CD4-positive, alpha-beta T cell treated with Interleukin-21 for 1 hour (primary cell): ENCODE results near the gene UGT1A4.

ENCODE experiments used
- DNase-seq: peaks from one replicate; pipeline ENCODE4 v3.0.0-alpha.2; 2020

UGT1A4 gene

GRCh38 chr2:233718552-233718951 is at the start of gene UGT1A4:
TSS of gene UGT1A4 (plus strand) at chr2:233718736. CDS start at chr2:233718821, 85 bp downstream.
- DNase-seq: no peak

GRCh38 chr2:233671290-233672161 is 47.0 kb upstream of the UGT1A4 start, which contains the start of gene UGT1A9:
TSS of gene UGT1A9 (plus strand) at chr2:233671898. CDS start at chr2:233671935, 37 bp downstream.
- no peak for DNase-seq

GRCh38 chr2:233672886-233673285 is 45.6 kb upstream of the UGT1A4 start:
- no peak for DNase-seq

GRCh38 chr2:233673896-233674295 is 44.6 kb upstream of the UGT1A4 start:
- no peak for DNase-seq

- no peak for DNase-seq
Measured at GRCh38 chr2:233674314-233674713, 44.2 kb upstream of the UGT1A4 start.

GRCh38 chr2:233674995-233675394 is 43.5 kb upstream of the UGT1A4 start:
- DNase-seq: no peak

- DNase-seq: no peak
Measured at GRCh38 chr2:233676046-233676445, 42.5 kb upstream of the UGT1A4 start.

GRCh38 chr2:233679196-233679595 is 39.3 kb upstream of the UGT1A4 start:
- DNase-seq: no peak

- no peak for DNase-seq
Measured at GRCh38 chr2:233680361-233681045, 38.0 kb upstream of the UGT1A4 start.

- no peak for DNase-seq
Measured at GRCh38 chr2:233681521-233682099, 36.9 kb upstream of the UGT1A4 start, which contains the start of gene UGT1A7. TSS of gene UGT1A7 (plus strand) at chr2:233681901. CDS start at chr2:233681938, 37 bp downstream.

- DNase-seq: no peak
Measured at GRCh38 chr2:233684640-233685039, 33.9 kb upstream of the UGT1A4 start.

- no peak for DNase-seq
Measured at GRCh38 chr2:233686928-233687327, 31.6 kb upstream of the UGT1A4 start.

- DNase-seq: no peak
Measured at GRCh38 chr2:233688341-233688740, 30.2 kb upstream of the UGT1A4 start.

- no peak for DNase-seq
Measured at GRCh38 chr2:233689031-233689430, 29.5 kb upstream of the UGT1A4 start.

- no peak for DNase-seq
Measured at GRCh38 chr2:233689501-233689900, 29.0 kb upstream of the UGT1A4 start.

- DNase-seq: no peak
Measured at GRCh38 chr2:233690444-233690843, 28.1 kb upstream of the UGT1A4 start.

GRCh38 chr2:233691443-233692433 is 26.8 kb upstream of the UGT1A4 start:
- no peak for DNase-seq

- no peak for DNase-seq
Measured at GRCh38 chr2:233692648-233693047, 25.9 kb upstream of the UGT1A4 start, which contains the start of gene UGT1A6. TSS of gene UGT1A6 (plus strand) at chr2:233692890. CDS start at chr2:233693005, 115 bp downstream.

GRCh38 chr2:233693963-233694362 is 24.6 kb upstream of the UGT1A4 start:
- no peak for DNase-seq

- no peak for DNase-seq
Measured at GRCh38 chr2:233698740-233699139, 19.8 kb upstream of the UGT1A4 start.

GRCh38 chr2:233699424-233700027 is 19.0 kb upstream of the UGT1A4 start:
- DNase-seq: no peak
